ENCODE data around the gene PUM2.

PUM2 gene

DNA sequence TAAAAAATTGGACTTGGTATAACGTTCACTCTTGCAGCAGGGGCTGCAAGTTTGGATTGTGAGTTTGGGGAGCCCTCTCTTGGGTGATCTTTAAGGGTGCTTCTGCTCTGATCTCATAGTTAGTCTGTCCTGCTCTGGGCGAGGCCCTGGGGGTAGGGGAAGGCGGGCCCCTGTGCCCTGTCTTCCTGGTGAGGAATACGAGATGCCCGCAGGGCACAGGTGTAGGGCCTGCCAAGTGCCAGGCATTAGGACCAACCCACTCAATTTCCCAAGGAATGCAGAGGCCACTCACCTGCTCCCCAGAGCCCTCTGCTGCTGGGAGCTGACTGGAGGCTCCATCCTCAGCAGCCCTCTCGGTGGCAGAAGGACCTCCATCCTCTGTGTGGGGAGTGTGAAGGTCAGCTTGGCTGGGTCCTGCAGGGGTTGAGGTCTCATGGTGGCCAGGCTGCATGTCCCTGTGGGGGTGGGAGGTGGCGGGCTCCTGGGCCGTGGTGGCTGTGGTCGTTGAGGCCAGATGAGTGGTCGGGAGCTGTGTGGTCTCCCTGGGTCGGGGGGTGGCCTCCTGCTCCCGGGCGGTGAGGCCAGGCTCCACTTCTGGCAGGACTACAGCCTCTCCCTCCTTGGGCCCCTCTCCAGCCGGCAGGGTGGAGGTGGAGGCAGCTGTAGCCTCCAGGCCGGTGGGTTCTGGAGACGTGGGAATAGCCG, 147.0 kb downstream of the PUM2 start:
- no peak for DNase-seq (ENCODE audit: low read depth in 2 of 2)

DNA sequence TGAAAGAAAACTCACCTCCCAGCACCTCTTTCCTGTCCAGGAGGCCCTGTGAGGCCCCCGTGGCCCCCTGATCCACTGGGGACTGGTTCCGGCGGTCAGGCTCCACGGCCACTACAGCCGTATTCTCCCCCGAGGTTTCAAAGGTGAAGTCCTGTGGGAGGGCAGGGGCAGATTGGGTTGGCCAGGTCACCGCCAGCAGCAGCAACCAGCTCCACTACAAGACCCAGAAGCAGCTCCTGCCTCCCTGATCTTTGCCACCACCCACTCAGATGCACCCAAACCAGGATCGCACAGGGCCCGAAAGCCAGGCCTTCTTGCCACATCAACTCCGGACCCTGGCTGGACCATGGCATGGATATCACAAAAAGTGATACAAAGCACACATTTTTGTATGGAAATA, 147.6 kb downstream of the PUM2 start:
- no peak for DNase-seq (ENCODE audit: low read depth in 2 of 2)

- DNase-seq (ENCODE audit: low read depth in 2 of 2) = no peak
Measured at GRCh38 chr2:20201671-20202070, 149.0 kb downstream of the PUM2 start.

GRCh38 chr2:20200697-20201555, 149.7 kb downstream of the PUM2 start:
- no peak for DNase-seq (ENCODE audit: low read depth in 2 of 2)

GRCh38 chr2:20199633-20200270, 150.9 kb downstream of the PUM2 start:
- no peak for DNase-seq (ENCODE audit: low read depth in 2 of 2)

GRCh38 chr2:20198796-20199632, 151.6 kb downstream of the PUM2 start:
- no peak for DNase-seq (ENCODE audit: low read depth in 2 of 2)

Measured in stimulated activated CD4-positive, alpha-beta T cell treated with anti-CD3 and anti-CD28 coated beads, Interleukin-1b, Interleukin-23, amount 100 ng/mL, for 1 hour (primary cell).